ENCODE measurements around the gene TYR.
"Not testable (repeated sequence)": the region's sequence is repeated elsewhere in the genome, so short reads cannot be mapped to it uniquely, and the experiment has no call there.

Gene TYR

GRCh38 chr11:89177691-89178231 lies at the start of gene TYR:
Gene TYR (plus strand): TSS chr11:89177875. CDS start chr11:89177954, 79 bp downstream.
- no peak for DNase-seq (ENCODE audit: low read depth, low spot score)

GRCh38 chr11:89136606-89137005 lies 41.1 kb upstream of the TYR start:
- DNase-seq (ENCODE audit: low read depth, low spot score): no peak

- DNase-seq (ENCODE audit: low read depth, low spot score): no peak
These were observed 30.4 kb upstream of the TYR start for GRCh38 chr11:89147229-89147628.

GRCh38 chr11:89159974-89160373 lies 17.7 kb upstream of the TYR start:
- no peak for DNase-seq (ENCODE audit: low read depth, low spot score)

GRCh38 chr11:89161949-89162348 lies 15.7 kb upstream of the TYR start:
- no peak for DNase-seq (ENCODE audit: low read depth, low spot score)

GRCh38 chr11:89163686-89164085 lies 14.0 kb upstream of the TYR start:
- DNase-seq (ENCODE audit: low read depth, low spot score): no peak

GRCh38 chr11:89168396-89168795 lies 9.3 kb upstream of the TYR start:
- no peak for DNase-seq (ENCODE audit: low read depth, low spot score)

- DNase-seq (ENCODE audit: low read depth, low spot score): no peak
These were observed 1.9 kb upstream of the TYR start for GRCh38 chr11:89175796-89176195.

GRCh38 chr11:89176938-89177337 lies 737 bp upstream of the TYR start:
- DNase-seq (ENCODE audit: low read depth, low spot score): no peak

- DNase-seq (ENCODE audit: low read depth, low spot score): no peak
These were observed 3.4 kb downstream of the TYR start for GRCh38 chr11:89181111-89181510.

- no peak for DNase-seq (ENCODE audit: low read depth, low spot score)
These were observed 5.3 kb downstream of the TYR start for GRCh38 chr11:89182773-89183518.

GRCh38 chr11:89184021-89184420 lies 6.3 kb downstream of the TYR start:
- no peak for DNase-seq (ENCODE audit: low read depth, low spot score)

- no peak for DNase-seq (ENCODE audit: low read depth, low spot score)
These were observed 12.1 kb downstream of the TYR start for GRCh38 chr11:89189776-89190175.

GRCh38 chr11:89201138-89201537 lies 23.5 kb downstream of the TYR start:
- DNase-seq (ENCODE audit: low read depth, low spot score): no peak

GRCh38 chr11:89203814-89204213 lies 26.1 kb downstream of the TYR start:
- DNase-seq (ENCODE audit: low read depth, low spot score): no peak

- no peak for DNase-seq (ENCODE audit: low read depth, low spot score)
These were observed 27.7 kb downstream of the TYR start for GRCh38 chr11:89205378-89205777.

GRCh38 chr11:89220684-89221339 lies 43.1 kb downstream of the TYR start:
- no peak for DNase-seq (ENCODE audit: low read depth, low spot score)

- DNase-seq (ENCODE audit: low read depth, low spot score): no peak
These were observed 57.4 kb downstream of the TYR start for GRCh38 chr11:89235083-89235482.

GRCh38 chr11:89235976-89236375 lies 58.3 kb downstream of the TYR start:
- no peak for DNase-seq (ENCODE audit: low read depth, low spot score)

- not testable (repeated sequence) for DNase-seq (ENCODE audit: low read depth, low spot score)
These were observed 69.3 kb downstream of the TYR start for GRCh38 chr11:89247007-89247406.

GRCh38 chr11:89249196-89249595 lies 71.5 kb downstream of the TYR start:
- no peak for DNase-seq (ENCODE audit: low read depth, low spot score)

- DNase-seq (ENCODE audit: low read depth, low spot score): not testable (repeated sequence)
These were observed 83.8 kb downstream of the TYR start for GRCh38 chr11:89261483-89261882.
